ENCODE measurements around the gene LAMC2. TPM values are rescaled to one million over a fixed set of nuclear protein-coding genes. Genes with fewer than 3 reads are reported as not detected.

Gene LAMC2
- total and polyA plus RNA-seq, 2 donors from 2014 or later = 4.0 to 89.0 TPM

DNA sequence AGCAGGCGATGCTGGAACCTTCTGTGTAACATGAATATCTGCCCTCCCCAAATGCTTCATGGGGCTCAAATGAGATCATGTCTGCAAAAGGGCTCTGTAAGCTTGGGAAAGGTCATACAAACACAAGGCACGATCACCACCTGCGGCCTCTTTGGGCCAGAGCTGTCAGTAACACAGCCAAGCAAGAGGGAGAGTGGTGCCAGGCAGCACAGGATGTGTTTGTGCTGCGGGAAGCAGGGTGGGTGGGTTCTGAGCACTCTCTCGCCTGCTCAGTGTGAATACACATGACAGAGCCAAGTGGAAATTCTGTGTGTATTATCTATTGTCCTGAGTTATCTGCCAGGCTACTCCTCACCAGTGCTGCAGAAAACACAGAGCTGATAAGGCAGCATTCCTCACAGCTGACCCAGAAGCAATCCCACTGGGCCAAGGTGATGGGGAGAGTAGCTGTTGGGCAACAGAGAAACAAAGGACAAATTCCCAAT, 101.2 kb downstream of the LAMC2 start:
- H3K9ac ChIP-seq (ENCODE audit: low read length in 3 of 3) = no peak overlapping the region
- H3K36me3 ChIP-seq (ENCODE audit: control insufficient read depth in 2 of 3, insufficient read depth in 3 of 3, low read length in 3 of 3) = no peaks in the 10 kb centered on the region
- FAIRE-seq (no peak), DNase-seq (no peak)
- H3K9me3 ChIP-seq (ENCODE audit: control insufficient read depth in 2 of 3, insufficient read depth in 1 of 3, low read length in 3 of 3) = no peaks in the 10 kb centered on the region
- no peaks in the 10 kb centered on the region for H3K27me3 ChIP-seq (ENCODE audit: control insufficient read depth, insufficient read depth, low read length)
- intact Hi-C loops (cut with DNase I) = no loop called here
- TF ChIP-seq, protein P1, sequence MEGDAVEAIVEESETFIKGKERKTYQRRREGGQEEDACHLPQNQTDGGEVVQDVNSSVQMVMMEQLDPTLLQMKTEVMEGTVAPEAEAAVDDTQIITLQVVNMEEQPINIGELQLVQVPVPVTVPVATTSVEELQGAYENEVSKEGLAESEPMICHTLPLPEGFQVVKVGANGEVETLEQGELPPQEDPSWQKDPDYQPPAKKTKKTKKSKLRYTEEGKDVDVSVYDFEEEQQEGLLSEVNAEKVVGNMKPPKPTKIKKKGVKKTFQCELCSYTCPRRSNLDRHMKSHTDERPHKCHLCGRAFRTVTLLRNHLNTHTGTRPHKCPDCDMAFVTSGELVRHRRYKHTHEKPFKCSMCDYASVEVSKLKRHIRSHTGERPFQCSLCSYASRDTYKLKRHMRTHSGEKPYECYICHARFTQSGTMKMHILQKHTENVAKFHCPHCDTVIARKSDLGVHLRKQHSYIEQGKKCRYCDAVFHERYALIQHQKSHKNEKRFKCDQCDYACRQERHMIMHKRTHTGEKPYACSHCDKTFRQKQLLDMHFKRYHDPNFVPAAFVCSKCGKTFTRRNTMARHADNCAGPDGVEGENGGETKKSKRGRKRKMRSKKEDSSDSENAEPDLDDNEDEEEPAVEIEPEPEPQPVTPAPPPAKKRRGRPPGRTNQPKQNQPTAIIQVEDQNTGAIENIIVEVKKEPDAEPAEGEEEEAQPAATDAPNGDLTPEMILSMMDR (IDR thresholded peaks at IDR 0.05; ENCODE audit: borderline replicate concordance, extremely low read depth, insufficient read depth) = no peak
- H3K4me1 ChIP-seq (ENCODE audit: control insufficient read depth in 2 of 3, insufficient read depth in 2 of 3, low read depth in 1 of 3, low read length in 3 of 3) = peaks cover 0 to 2% (median 0%) of the 10 kb centered on the region in 3 donors
- H3K4me3 ChIP-seq (ENCODE audit: low read length in 3 of 3) = no peak overlapping the region
- no peak overlapping the region for H3K27ac ChIP-seq (ENCODE audit: low read depth in 2 of 2, low read length in 2 of 2)

DNA sequence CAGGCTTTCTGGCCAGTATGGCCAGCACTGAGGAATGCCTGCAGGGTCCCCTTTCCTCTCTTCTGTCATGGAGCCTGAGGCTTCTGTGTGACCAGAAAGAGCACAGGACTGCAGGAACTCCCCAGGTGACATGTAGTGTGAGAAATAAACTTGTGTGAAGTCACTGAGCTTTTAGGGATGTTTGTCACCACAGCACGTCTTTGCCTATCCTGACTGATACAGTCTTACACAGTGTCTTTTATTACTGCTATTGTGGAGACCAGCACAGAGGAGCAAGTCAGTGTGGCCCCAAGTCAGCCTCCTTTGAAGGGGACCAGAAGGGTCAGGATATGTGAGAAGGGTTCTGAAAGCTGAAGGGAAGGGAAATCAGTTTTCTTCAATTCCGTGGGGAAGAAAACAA, 102.5 kb downstream of the LAMC2 start:
- H3K27me3 ChIP-seq (ENCODE audit: control insufficient read depth, insufficient read depth, low read length) = no peaks in the 10 kb centered on the region
- no peaks in the 10 kb centered on the region for H3K4me1 ChIP-seq (ENCODE audit: control insufficient read depth in 2 of 3, insufficient read depth in 2 of 3, low read depth in 1 of 3, low read length in 3 of 3)
- no peaks in the 10 kb centered on the region for H3K9me3 ChIP-seq (ENCODE audit: control insufficient read depth in 2 of 3, insufficient read depth in 1 of 3, low read length in 3 of 3)
- no peaks in the 10 kb centered on the region for H3K36me3 ChIP-seq (ENCODE audit: control insufficient read depth in 2 of 3, insufficient read depth in 3 of 3, low read length in 3 of 3)
- DNase-seq = no peak
- no peak overlapping the region for H3K27ac ChIP-seq (ENCODE audit: low read depth in 2 of 2, low read length in 2 of 2)
- no peak overlapping the region for H3K4me3 ChIP-seq (ENCODE audit: low read length in 3 of 3)
- intact Hi-C loops (cut with DNase I) = no loop called here
- no peak for FAIRE-seq
- H3K9ac ChIP-seq (ENCODE audit: low read length in 3 of 3) = no peak overlapping the region
- TF ChIP-seq, protein P1 (IDR thresholded peaks at IDR 0.05; ENCODE audit: borderline replicate concordance, extremely low read depth, insufficient read depth) = no peak

DNA sequence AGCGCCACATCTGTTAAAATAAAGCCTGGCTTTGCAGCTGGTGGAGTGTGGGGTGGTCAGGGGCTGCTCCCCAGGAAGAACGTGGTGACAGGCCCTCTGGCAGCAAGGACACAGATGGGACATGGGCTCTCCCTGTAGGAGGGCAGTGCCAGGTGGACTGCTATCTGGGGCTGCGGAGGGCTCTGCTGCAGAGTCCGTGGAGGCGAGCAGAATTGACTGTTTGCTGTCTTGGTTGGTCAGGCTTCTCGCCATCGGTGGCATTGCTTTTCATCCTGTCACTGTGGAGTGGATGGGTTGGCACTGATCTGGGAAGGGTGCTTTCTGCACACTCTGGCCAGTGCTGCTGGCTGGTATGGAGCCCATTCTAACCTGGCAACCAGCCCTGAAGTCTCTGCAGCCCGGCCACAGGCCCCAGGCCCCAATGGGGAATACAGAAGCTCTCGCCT, 103.0 kb downstream of the LAMC2 start:
- H3K9ac ChIP-seq (ENCODE audit: low read length in 3 of 3) = no peak overlapping the region
- no peak overlapping the region for H3K27ac ChIP-seq (ENCODE audit: low read depth in 2 of 2, low read length in 2 of 2)
- intact Hi-C loops (cut with DNase I) = no loop called here
- H3K27me3 ChIP-seq (ENCODE audit: control insufficient read depth, insufficient read depth, low read length) = no peaks in the 10 kb centered on the region
- H3K36me3 ChIP-seq (ENCODE audit: control insufficient read depth in 2 of 3, insufficient read depth in 3 of 3, low read length in 3 of 3) = no peaks in the 10 kb centered on the region
- TF ChIP-seq, protein P1 (IDR thresholded peaks at IDR 0.05; ENCODE audit: borderline replicate concordance, extremely low read depth, insufficient read depth) = no peak
- FAIRE-seq (no peak), DNase-seq (no peak)
- no peaks in the 10 kb centered on the region for H3K9me3 ChIP-seq (ENCODE audit: control insufficient read depth in 2 of 3, insufficient read depth in 1 of 3, low read length in 3 of 3)
- no peak overlapping the region for H3K4me3 ChIP-seq (ENCODE audit: low read length in 3 of 3)
- H3K4me1 ChIP-seq (ENCODE audit: control insufficient read depth in 2 of 3, insufficient read depth in 2 of 3, low read depth in 1 of 3, low read length in 3 of 3) = no peaks in the 10 kb centered on the region

DNA sequence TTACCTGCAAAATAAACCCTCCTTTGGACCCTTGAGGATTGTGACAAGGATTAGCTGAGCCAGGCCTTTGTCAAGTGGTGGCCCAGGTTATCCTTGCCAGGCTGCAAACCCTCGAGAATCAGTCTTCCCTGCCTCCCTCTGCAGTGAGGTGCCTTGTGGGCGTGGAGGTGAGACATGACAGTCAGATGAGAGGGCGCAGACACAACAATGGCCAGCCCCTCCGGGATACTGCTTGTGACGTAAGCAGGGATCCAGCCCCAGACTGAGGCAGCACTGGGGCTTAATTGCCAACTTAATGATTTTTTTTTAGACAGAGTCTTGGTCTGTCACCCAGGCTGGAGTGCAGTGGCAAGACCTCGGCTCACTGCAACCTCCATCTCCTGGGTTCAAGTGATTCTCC, 104.6 kb downstream of the LAMC2 start:
- Histone ChIP-seq H3K4me1 (ENCODE audit: control insufficient read depth in 2 of 3, insufficient read depth in 2 of 3, low read depth in 1 of 3, low read length in 3 of 3) (no peaks in the 10 kb centered on the region), H3K27ac (ENCODE audit: low read depth in 2 of 2, low read length in 2 of 2) (no peak overlapping the region), H3K27me3 (ENCODE audit: control insufficient read depth, insufficient read depth, low read length) (no peaks in the 10 kb centered on the region), H3K9ac (ENCODE audit: low read length in 3 of 3) (no peak overlapping the region), H3K9me3 (ENCODE audit: control insufficient read depth in 2 of 3, insufficient read depth in 1 of 3, low read length in 3 of 3) (no peaks in the 10 kb centered on the region), H3K4me3 (ENCODE audit: low read length in 3 of 3) (no peak overlapping the region), H3K36me3 (ENCODE audit: control insufficient read depth in 2 of 3, insufficient read depth in 3 of 3, low read length in 3 of 3) (no peaks in the 10 kb centered on the region)
- intact Hi-C loops (cut with DNase I) = no loop called here
- no peak for FAIRE-seq
- DNase-seq = no peak
- TF ChIP-seq, protein P1 (IDR thresholded peaks at IDR 0.05; ENCODE audit: borderline replicate concordance, extremely low read depth, insufficient read depth) = no peak
